Glutamatergic neuron (in vitro differentiated cells): ENCODE data around the gene NADSYN1. TPM values are rescaled to one million over a fixed set of nuclear protein-coding genes. Genes with fewer than 3 reads are reported as not detected.

Source experiments
- DNase-seq: peaks from one replicate; pipeline ENCODE4 v3.0.0; 2022
- H3K27ac Mint-ChIP-seq: one replicate; pipeline ENCODE4 v1.8.0; 2020; ENCODE audit warnings: mild to moderate bottlenecking, mixed read lengths, inconsistent platforms; ENCODE audit not compliant: unreplicated experiment
- H3K27me3 Mint-ChIP-seq: one replicate; pipeline ENCODE4 v1.8.0; 2020; ENCODE audit warnings: mild to moderate bottlenecking, moderate library complexity, mixed read lengths, inconsistent platforms; ENCODE audit not compliant: unreplicated experiment
- H3K36me3 Mint-ChIP-seq: one replicate; pipeline ENCODE4 v1.8.0; 2020; ENCODE audit warnings: mild to moderate bottlenecking, mixed read lengths, inconsistent platforms; ENCODE audit not compliant: unreplicated experiment
- H3K4me1 Mint-ChIP-seq: one replicate; pipeline ENCODE4 v1.8.0; 2020; ENCODE audit warnings: mild to moderate bottlenecking, low read depth, mixed read lengths, inconsistent platforms; ENCODE audit not compliant: unreplicated experiment
- H3K4me3 Mint-ChIP-seq: one replicate; pipeline ENCODE4 v1.8.0; 2020; ENCODE audit warnings: mild to moderate bottlenecking, mixed read lengths, inconsistent platforms; ENCODE audit not compliant: unreplicated experiment
- H3K9me3 Mint-ChIP-seq: one replicate; pipeline ENCODE4 v1.8.0; 2020; ENCODE audit warnings: mild to moderate bottlenecking, moderate library complexity, mixed read lengths, inconsistent platforms; ENCODE audit not compliant: unreplicated experiment
- total RNA-seq: library from RNA; stranded (reverse); fragmentation: NEBNext Ultra II Directional; extraction: Animal tissue kit (Norgen Biotek cat#: 25700); gene quantifications from one replicate; pipeline ENCODE4 v1.2.1, GENCODE V29; 2021; ENCODE audit not compliant: unreplicated experiment
- TF ChIP-seq, protein P1 (sequence below): fragments of 200-600 bp; sonication (generic); IDR thresholded peaks from one replicate; pipeline ENCODE4 v1.5.0; 2021; ENCODE audit not compliant: partially characterized antibody, unreplicated experiment

NADSYN1 gene
- total RNA-seq, 1 donor from 2014 or later = 78.2 TPM

DNA sequence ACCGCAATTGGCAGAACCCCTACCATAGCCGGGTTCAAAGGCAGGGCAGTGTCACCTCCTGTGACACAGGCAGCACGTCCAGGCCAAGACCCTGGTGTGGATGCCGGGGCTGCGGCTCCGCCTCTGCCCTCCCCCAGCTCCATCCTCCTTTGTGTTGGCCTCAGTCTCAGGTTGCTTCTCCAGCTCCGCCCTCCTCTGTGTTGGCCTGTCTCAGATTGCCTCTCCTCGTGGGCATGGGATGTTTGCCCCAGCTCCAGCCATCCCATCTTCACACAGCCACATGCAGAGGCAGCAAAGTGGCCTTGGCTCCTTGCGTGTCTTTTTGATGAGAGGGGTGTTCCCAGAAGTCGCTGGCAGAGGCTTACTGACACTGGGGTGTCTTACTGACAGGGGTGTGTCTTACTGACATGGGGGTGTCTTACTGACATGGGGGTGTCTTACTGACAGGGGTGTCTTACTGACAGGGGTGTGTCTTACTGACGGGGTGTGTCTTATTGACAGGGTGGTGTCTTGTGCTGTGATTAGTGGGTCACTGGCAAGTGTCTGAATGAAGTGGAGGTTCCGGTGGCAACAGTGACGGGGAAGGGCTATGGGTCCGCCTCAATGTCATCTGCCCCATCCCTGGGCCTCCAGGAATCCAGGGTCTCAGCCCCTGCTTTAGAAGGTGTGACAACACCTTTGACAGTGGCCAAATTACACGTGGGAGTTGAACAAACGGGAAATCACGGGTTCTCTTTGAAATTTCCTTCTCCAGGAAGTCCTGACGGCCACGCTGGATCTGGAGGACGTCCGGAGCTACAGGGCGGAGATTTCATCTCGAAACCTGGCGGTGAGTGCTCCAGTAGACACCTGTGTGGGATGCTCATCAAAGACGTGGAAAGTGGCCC, 24.9 kb downstream of the NADSYN1 start:
- Mint-ChIP-seq H3K9me3 (peaks cover 1% of the 10 kb centered on the region), H3K27ac (no peak overlapping the region), H3K27me3 (no peaks in the 10 kb centered on the region), H3K4me1 (peaks cover 3% of the 10 kb centered on the region), H3K36me3 (peaks cover 16% of the 10 kb centered on the region), H3K4me3 (no peak overlapping the region)
- TF ChIP-seq, protein P1, sequence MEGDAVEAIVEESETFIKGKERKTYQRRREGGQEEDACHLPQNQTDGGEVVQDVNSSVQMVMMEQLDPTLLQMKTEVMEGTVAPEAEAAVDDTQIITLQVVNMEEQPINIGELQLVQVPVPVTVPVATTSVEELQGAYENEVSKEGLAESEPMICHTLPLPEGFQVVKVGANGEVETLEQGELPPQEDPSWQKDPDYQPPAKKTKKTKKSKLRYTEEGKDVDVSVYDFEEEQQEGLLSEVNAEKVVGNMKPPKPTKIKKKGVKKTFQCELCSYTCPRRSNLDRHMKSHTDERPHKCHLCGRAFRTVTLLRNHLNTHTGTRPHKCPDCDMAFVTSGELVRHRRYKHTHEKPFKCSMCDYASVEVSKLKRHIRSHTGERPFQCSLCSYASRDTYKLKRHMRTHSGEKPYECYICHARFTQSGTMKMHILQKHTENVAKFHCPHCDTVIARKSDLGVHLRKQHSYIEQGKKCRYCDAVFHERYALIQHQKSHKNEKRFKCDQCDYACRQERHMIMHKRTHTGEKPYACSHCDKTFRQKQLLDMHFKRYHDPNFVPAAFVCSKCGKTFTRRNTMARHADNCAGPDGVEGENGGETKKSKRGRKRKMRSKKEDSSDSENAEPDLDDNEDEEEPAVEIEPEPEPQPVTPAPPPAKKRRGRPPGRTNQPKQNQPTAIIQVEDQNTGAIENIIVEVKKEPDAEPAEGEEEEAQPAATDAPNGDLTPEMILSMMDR = no peak
- no peak for DNase-seq

DNA sequence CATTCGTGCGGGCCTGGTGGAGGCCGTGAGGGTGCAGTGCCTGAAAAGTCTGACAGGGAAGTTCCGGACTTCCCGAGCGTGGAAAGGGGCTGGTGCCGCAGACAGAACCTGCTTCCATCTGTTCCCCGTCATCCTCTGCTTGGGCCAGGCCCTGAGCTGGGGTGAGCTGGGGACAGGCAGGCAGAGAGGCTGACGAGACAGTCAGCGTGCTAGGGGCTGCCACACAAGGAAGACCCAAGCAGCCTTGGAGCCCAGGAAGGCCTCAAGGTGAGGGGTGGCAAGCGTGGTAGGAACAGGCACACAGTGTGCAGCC, 25.5 kb downstream of the NADSYN1 start:
- no peaks in the 10 kb centered on the region for H3K27me3 Mint-ChIP-seq
- TF ChIP-seq, protein P1 = no peak
- peaks cover 3% of the 10 kb centered on the region for H3K9me3 Mint-ChIP-seq
- H3K4me3 Mint-ChIP-seq = no peak overlapping the region
- H3K4me1 Mint-ChIP-seq = peaks cover 3% of the 10 kb centered on the region
- DNase-seq = no peak
- no peak overlapping the region for H3K27ac Mint-ChIP-seq
- H3K36me3 Mint-ChIP-seq = peaks cover 20% of the 10 kb centered on the region

DNA sequence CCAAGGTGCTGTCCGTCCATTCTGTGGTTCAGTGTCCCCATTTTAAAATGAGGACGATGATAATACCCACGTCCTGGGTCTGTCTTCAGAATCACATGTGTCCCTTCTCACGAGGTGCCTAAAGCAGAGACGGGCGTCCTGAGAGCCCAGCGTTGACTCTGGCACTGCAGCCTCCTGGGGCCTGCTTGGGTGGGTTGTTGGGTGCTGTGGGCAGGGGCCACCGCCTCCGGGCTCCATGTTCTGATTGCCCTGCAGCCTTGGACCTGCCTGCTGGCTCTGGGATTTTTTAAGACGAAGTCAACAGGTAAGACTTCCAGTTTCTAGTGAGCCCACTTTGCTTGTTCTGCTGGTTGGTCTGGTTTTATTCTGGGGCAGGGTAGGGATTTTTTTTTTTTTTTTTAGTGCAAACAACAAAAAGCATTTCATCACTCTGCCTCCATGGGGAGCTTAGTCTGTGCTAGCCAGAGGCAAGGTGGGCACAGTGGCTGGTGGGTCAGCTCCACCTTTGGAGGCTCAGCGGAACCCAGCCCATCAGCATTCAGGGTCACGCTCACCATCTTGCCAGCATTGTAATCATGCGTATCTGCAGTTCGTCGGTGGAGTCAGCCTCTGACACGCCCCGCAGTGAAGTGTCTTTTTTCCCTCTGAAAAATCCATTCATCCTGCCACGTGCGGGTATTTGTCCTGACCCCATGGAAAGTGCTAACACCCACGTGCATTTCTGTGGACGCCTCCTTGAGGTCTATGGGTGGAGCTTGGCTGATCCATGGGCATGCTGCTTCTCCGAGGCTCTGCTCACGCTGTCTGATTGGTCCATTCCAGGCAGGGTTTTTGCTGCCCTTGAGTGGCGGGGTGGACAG, 28.3 kb downstream of the NADSYN1 start:
- no peak overlapping the region for H3K4me3 Mint-ChIP-seq
- no peak for DNase-seq
- H3K27ac Mint-ChIP-seq = no peak overlapping the region
- H3K27me3 Mint-ChIP-seq = peaks cover 5% of the 10 kb centered on the region
- H3K4me1 Mint-ChIP-seq = peaks cover 2% of the 10 kb centered on the region
- peaks cover 3% of the 10 kb centered on the region for H3K9me3 Mint-ChIP-seq
- peaks cover 34% of the 10 kb centered on the region for H3K36me3 Mint-ChIP-seq
- TF ChIP-seq, protein P1 = no peak

DNA sequence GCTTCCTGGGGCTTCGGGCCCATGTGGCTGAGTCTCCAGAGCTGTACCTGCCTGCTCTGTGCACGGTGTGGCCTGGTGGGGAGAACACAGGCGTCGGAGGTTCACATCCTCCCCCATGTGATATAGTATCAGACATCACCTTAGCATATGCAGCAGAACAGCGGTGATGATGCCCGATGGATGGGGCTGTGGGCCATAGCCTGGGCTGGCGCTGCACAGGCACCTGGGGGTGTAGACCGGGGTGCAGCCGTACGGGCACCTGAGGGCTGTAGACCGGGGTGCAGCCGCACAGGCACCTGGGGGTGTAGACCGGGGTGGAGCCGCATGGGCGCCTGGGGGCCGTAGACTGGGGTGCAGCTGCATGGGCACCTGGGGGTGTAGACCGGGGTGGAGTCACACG, 29.2 kb downstream of the NADSYN1 start:
- no peak for DNase-seq

More for the DNA sequence above, 29.2 kb downstream of the NADSYN1 start:
- TF ChIP-seq, protein P1 = no peak
- no peak overlapping the region for H3K27ac Mint-ChIP-seq
- H3K27me3 Mint-ChIP-seq = peaks cover 5% of the 10 kb centered on the region
- H3K4me1 Mint-ChIP-seq = no peaks in the 10 kb centered on the region
- no peak overlapping the region for H3K4me3 Mint-ChIP-seq
- peaks cover 41% of the 10 kb centered on the region for H3K36me3 Mint-ChIP-seq
- H3K9me3 Mint-ChIP-seq = peaks cover 5% of the 10 kb centered on the region
